Progenitor cell of endocrine pancreas (in vitro differentiated cells): ENCODE data around the gene WWC1. TPM values are rescaled to one million over a fixed set of nuclear protein-coding genes. Genes with fewer than 3 reads are reported as not detected.

Experiments used
- DNase-seq: peaks from one replicate; pipeline ENCODE4 v3.0.0; 2021; ENCODE audit warnings: low spot score; ENCODE audit not compliant: unreplicated experiment
- H3K27ac Mint-ChIP-seq: 2 replicates; pipeline ENCODE4 v1.8.0; 2021; ENCODE audit warnings: mild to moderate bottlenecking, moderate library complexity, mixed read lengths
- H3K27me3 Mint-ChIP-seq: 2 replicates; pipeline ENCODE4 v1.8.0; 2021; ENCODE audit warnings: mixed read lengths
- H3K36me3 Mint-ChIP-seq: 2 replicates; pipeline ENCODE4 v1.8.0; 2022; ENCODE audit warnings: mixed read lengths; ENCODE audit not compliant: insufficient read depth
- H3K4me1 Mint-ChIP-seq: 2 replicates; pipeline ENCODE4 v1.8.0; 2021; ENCODE audit warnings: low read depth, mixed read lengths
- H3K4me3 Mint-ChIP-seq: 2 replicates; pipeline ENCODE4 v1.8.0; 2021; ENCODE audit warnings: low read depth, mild to moderate bottlenecking, moderate library complexity, mixed read lengths
- H3K9me3 Mint-ChIP-seq: 2 replicates; pipeline ENCODE4 v1.8.0; 2021; ENCODE audit warnings: low read depth, mixed read lengths
- CTCF ChIP-seq: fragments of 200-600 bp; sonication (generic); IDR thresholded peaks from one replicate; pipeline ENCODE4 v1.5.0; 2021; ENCODE audit warnings: antibody characterized with exemption, mild to moderate bottlenecking; ENCODE audit not compliant: unreplicated experiment
- total RNA-seq: library from RNA; stranded (reverse); gene quantifications from 2 replicates; pipeline ENCODE4 v1.2.1, GENCODE V29; 2021

WWC1 gene
- total RNA-seq, 1 donor from 2014 or later: 62.3 TPM

GRCh38 chr5:168311061-168311566 lies 19.7 kb downstream of the WWC1 start:
- H3K9me3 Mint-ChIP-seq: no peaks in the 10 kb centered on the region
- peaks cover 5% of the 10 kb centered on the region for H3K36me3 Mint-ChIP-seq
- peaks cover 47% of the 10 kb centered on the region for H3K4me1 Mint-ChIP-seq
- peak; percentile 27 for TF ChIP-seq CTCF
- H3K27ac Mint-ChIP-seq: peak overlapping the region; percentile 73
- no peak overlapping the region for H3K4me3 Mint-ChIP-seq
- no peaks in the 10 kb centered on the region for H3K27me3 Mint-ChIP-seq
- no peak for DNase-seq

- Mint-ChIP-seq H3K27me3 (no peaks in the 10 kb centered on the region), H3K36me3 (peaks cover 5% of the 10 kb centered on the region), H3K4me1 (peaks cover 62% of the 10 kb centered on the region), H3K9me3 (no peaks in the 10 kb centered on the region), H3K27ac (peak overlapping the region; percentile 99), H3K4me3 (no peak overlapping the region)
- TF ChIP-seq CTCF: no peak
- no peak for DNase-seq
Measured at GRCh38 chr5:168312606-168313295, 21.3 kb downstream of the WWC1 start.

- no peaks in the 10 kb centered on the region for H3K27me3 Mint-ChIP-seq
- peaks cover 5% of the 10 kb centered on the region for H3K36me3 Mint-ChIP-seq
- no peaks in the 10 kb centered on the region for H3K9me3 Mint-ChIP-seq
- no peak overlapping the region for H3K4me3 Mint-ChIP-seq
- H3K27ac Mint-ChIP-seq: peak overlapping the region; percentile 99
- H3K4me1 Mint-ChIP-seq: peaks cover 66% of the 10 kb centered on the region
- no peak for TF ChIP-seq CTCF
- no peak for DNase-seq
Measured at GRCh38 chr5:168313596-168314204, 22.3 kb downstream of the WWC1 start.

GRCh38 chr5:168314735-168315411 lies 23.4 kb downstream of the WWC1 start:
- DNase-seq: no peak
- no peaks in the 10 kb centered on the region for H3K27me3 Mint-ChIP-seq
- H3K27ac Mint-ChIP-seq: peak overlapping the region; percentile 99
- no peaks in the 10 kb centered on the region for H3K36me3 Mint-ChIP-seq
- no peaks in the 10 kb centered on the region for H3K9me3 Mint-ChIP-seq
- H3K4me3 Mint-ChIP-seq: peak overlapping the region; percentile 25
- TF ChIP-seq CTCF: no peak
- H3K4me1 Mint-ChIP-seq: peaks cover 59% of the 10 kb centered on the region

- Mint-ChIP-seq H3K4me3 (peak overlapping the region; percentile 20), H3K27me3 (no peaks in the 10 kb centered on the region), H3K4me1 (peaks cover 61% of the 10 kb centered on the region), H3K9me3 (no peaks in the 10 kb centered on the region), H3K27ac (peak overlapping the region; percentile 99), H3K36me3 (no peaks in the 10 kb centered on the region)
- DNase-seq: no peak
- TF ChIP-seq CTCF: no peak
Measured at GRCh38 chr5:168315416-168316138, 24.1 kb downstream of the WWC1 start.
